A549 (cell line): ENCODE measurements around the gene RFLNA. TPM values are rescaled to one million over a fixed set of nuclear protein-coding genes. Genes with fewer than 3 reads are reported as not detected.
"Not testable (repeated sequence)": the region's sequence is repeated elsewhere in the genome, so short reads cannot be mapped to it uniquely, and the experiment has no call there.

Source experiments
- ATAC-seq, 2 experiments: fragments of 200-7000 bp in 1 of 2; fragments of >200 bp in 1 of 2; cut with Nextera tagmentation in 1 of 2; cut with Tn5 transposase in 1 of 2; 3 replicates each; pipeline versions ENCODE4 v1.8.0 to v1.9.1; 2018 to 2020; ENCODE audit warnings: mild to moderate bottlenecking in 1 of 2, moderate library complexity in 1 of 2
- CTCF ChIA-PET: fragments of 300-600 bp; sonication (Branson Sonifier 250); formaldehyde crosslinking; extraction: SDS; loops from one replicate; lab custom pipeline; 2021; ENCODE audit warnings: antibody characterized with exemption, inconsistent platforms; lab: Yijun Ruan, JAX
- POLR2A ChIA-PET: fragments of 350-600 bp; formaldehyde crosslinking; extraction: SDS; loops from one replicate; lab custom pipeline; 2021; ENCODE audit warnings: antibody characterized with exemption, inconsistent platforms; lab: Yijun Ruan, JAX
- DNase-seq, 2 experiments: peaks; one replicate each; pipeline versions ENCODE4 v3.0.0 to v3.0.0-alpha.2; 2011 to 2016; ENCODE audit warnings: low read depth in 1 of 2, low spot score in 1 of 2
- FAIRE-seq: peaks from 2 replicates; lab custom pipeline; 2011; peaks lifted over from hg19 to GRCh38; lab: Jason Lieb, UNC
- H3K27ac ChIP-seq, 2 experiments: fragments of >200 bp; sonication (Bioruptor Twin); formaldehyde crosslinking; 3 replicates each; pipeline ENCODE4 v1.5.1; 2016 to 2017
- H3K4me1 ChIP-seq: fragments of >200 bp; sonication (Bioruptor Twin); formaldehyde crosslinking; 3 replicates; pipeline ENCODE4 v1.6.1; 2016
- H3K4me2 ChIP-seq: fragments of >200 bp; sonication (Bioruptor Twin); formaldehyde crosslinking; 3 replicates; pipeline ENCODE4 v1.6.1; 2016
- H3K4me3 ChIP-seq: fragments of >200 bp; sonication (Bioruptor Twin); formaldehyde crosslinking; 3 replicates; pipeline ENCODE4 v1.5.1; 2016
- H3K9me3 ChIP-seq: fragments of >200 bp; sonication (Bioruptor Twin); formaldehyde crosslinking; 3 replicates; pipeline ENCODE4 v1.6.1; 2016
- CEBPB ChIP-seq, 2 experiments: fragments of >200 bp in 1 of 2; sonication (Bioruptor Twin) in 1 of 2; formaldehyde crosslinking in 1 of 2; IDR thresholded peaks; 2 replicates each; pipeline ENCODE4 v1.6.1; 2012 to 2016
- CHD2 ChIP-seq: fragments of 150-350 bp; IDR thresholded peaks from 2 replicates; pipeline ENCODE4 v1.6.1; 2014; ENCODE audit warnings: low read length; ENCODE audit not compliant: partially characterized antibody
- CHD4 ChIP-seq: fragments of 200-600 bp; sonication (generic); IDR thresholded peaks from 2 replicates; pipeline ENCODE4 v1.6.1; 2016; ENCODE audit warnings: antibody characterized with exemption, mild to moderate bottlenecking, borderline replicate concordance
- EHMT2 ChIP-seq: fragments of 200-600 bp; sonication (generic); IDR thresholded peaks from 2 replicates; pipeline ENCODE4 v1.6.1; 2016; ENCODE audit warnings: antibody characterized with exemption, low read depth, mild to moderate bottlenecking, moderate library complexity
- ELK1 ChIP-seq: fragments of 150-350 bp; IDR thresholded peaks from 2 replicates; pipeline ENCODE4 v1.6.1; 2014; ENCODE audit warnings: low read depth, mild to moderate bottlenecking, low read length
- EP300 ChIP-seq, 2 experiments: fragments of >200 bp; sonication (Bioruptor Twin); formaldehyde crosslinking; IDR thresholded peaks; 2 replicates in 1 of 2; 3 replicates in 1 of 2; pipeline ENCODE4 v1.6.1; 2016 to 2017
- ESRRA ChIP-seq: fragments of 150-350 bp; IDR thresholded peaks from 2 replicates; pipeline ENCODE4 v1.6.1; 2014; ENCODE audit warnings: mild to moderate bottlenecking, low read length, borderline replicate concordance
- FOSB ChIP-seq: fragments of 250-450 bp; sonication (Bioruptor Pico); IDR thresholded peaks from 2 replicates; pipeline ENCODE4 v1.5.0; 2020; ENCODE audit warnings: mild to moderate bottlenecking, moderate library complexity
- GATA3 ChIP-seq: IDR thresholded peaks from 2 replicates; pipeline ENCODE4 v1.6.1; 2012; ENCODE audit warnings: borderline replicate concordance
- HDAC2 ChIP-seq: fragments of 200-600 bp; sonication (generic); IDR thresholded peaks from 2 replicates; pipeline ENCODE4 v1.6.1; 2016
- HEYL ChIP-seq: fragments of 250-450 bp; sonication (Bioruptor Pico); IDR thresholded peaks from 2 replicates; pipeline ENCODE4 v1.8.0; 2021; ENCODE audit warnings: mild to moderate bottlenecking, moderate library complexity
- JUNB ChIP-seq: fragments of >200 bp; sonication (Bioruptor Twin); formaldehyde crosslinking; IDR thresholded peaks from 2 replicates; pipeline ENCODE4 v1.6.1; 2016
- KDM1A ChIP-seq: fragments of 200-600 bp; sonication (generic); IDR thresholded peaks from 2 replicates; pipeline ENCODE4 v1.6.1; 2016; ENCODE audit warnings: low read depth, mild to moderate bottlenecking
- KDM5A ChIP-seq: fragments of 200-600 bp; sonication (generic); IDR thresholded peaks from 2 replicates; pipeline ENCODE4 v1.6.1; 2016; ENCODE audit warnings: antibody characterized with exemption, mild to moderate bottlenecking
- MAZ ChIP-seq: fragments of 150-350 bp; IDR thresholded peaks from 2 replicates; pipeline ENCODE4 v1.6.1; 2014; ENCODE audit warnings: antibody characterized with exemption, low read depth, low read length, borderline replicate concordance
- MYC ChIP-seq: IDR thresholded peaks from 2 replicates; pipeline ENCODE4 v1.6.1; 2012; ENCODE audit warnings: mild to moderate bottlenecking, inconsistent platforms, low read length, improper control_type of control experiment, borderline replicate concordance
- RAD21 ChIP-seq, 2 experiments: fragments of >200 bp in 1 of 2; sonication (Bioruptor Twin) in 1 of 2; formaldehyde crosslinking in 1 of 2; IDR thresholded peaks in 1 of 2; conservative IDR thresholded peaks in 1 of 2; 2 replicates in 1 of 2; 3 replicates in 1 of 2; pipeline ENCODE4 v1.6.1; 2012 to 2018; ENCODE audit warnings: inconsistent platforms in 1 of 2
- RCOR1 ChIP-seq: fragments of 150-350 bp; IDR thresholded peaks from 2 replicates; pipeline ENCODE4 v1.6.1; 2014; ENCODE audit warnings: antibody characterized with exemption, low read length, low read depth
- SMC3 ChIP-seq: fragments of >200 bp; sonication (Bioruptor Twin); formaldehyde crosslinking; IDR thresholded peaks from 3 replicates; pipeline ENCODE4 v1.6.1; 2018; ENCODE audit warnings: inconsistent platforms
- TFCP2L1 ChIP-seq: fragments of 250-450 bp; sonication (Bioruptor Pico); IDR thresholded peaks from 2 replicates; pipeline ENCODE4 v1.5.0; 2021; ENCODE audit warnings: mild to moderate bottlenecking
- ZSCAN20 ChIP-seq: fragments of 250-450 bp; sonication (Bioruptor Pico); IDR thresholded peaks from 2 replicates; pipeline ENCODE4 v1.8.0; 2022; ENCODE audit warnings: mild to moderate bottlenecking, moderate library complexity
- WGBS: methylation state at CpG from one replicate; pipeline ENCODE4 v1.1.6; 2017; ENCODE audit errors: missing lambda C conversion rate; 5-methylcytosine and 5-hydroxymethylcytosine counted together
- polyA plus RNA-seq, 4 experiments: library from polyadenylated mRNA; depleted of rRNA in 3 of 4; stranded (reverse); fragments of >200 nt; fragmentation: RNase III in 1 of 4; extraction: RNeasy Plus Mini Kit Qiagen cat#74134 plus additional on column Dnase treatment in 1 of 4; gene quantifications; 2 replicates in 3 of 4; 3 replicates in 1 of 4; pipeline ENCODE4 v1.2.3, GENCODE V29; 2011 to 2017
- TF ChIP-seq, protein P1 (sequence below): IDR thresholded peaks from 2 replicates; pipeline ENCODE4 v1.6.1; 2012
- TF ChIP-seq, protein P2 (sequence below): fragments of 450-650 bp; IDR thresholded peaks from 2 replicates; pipeline ENCODE4 v1.6.1; 2014; ENCODE audit warnings: antibody characterized with exemption

RFLNA gene
- polyA plus RNA-seq, 2 of the 4 experiments (the other 2 are of a cell fraction): not detected

DNA sequence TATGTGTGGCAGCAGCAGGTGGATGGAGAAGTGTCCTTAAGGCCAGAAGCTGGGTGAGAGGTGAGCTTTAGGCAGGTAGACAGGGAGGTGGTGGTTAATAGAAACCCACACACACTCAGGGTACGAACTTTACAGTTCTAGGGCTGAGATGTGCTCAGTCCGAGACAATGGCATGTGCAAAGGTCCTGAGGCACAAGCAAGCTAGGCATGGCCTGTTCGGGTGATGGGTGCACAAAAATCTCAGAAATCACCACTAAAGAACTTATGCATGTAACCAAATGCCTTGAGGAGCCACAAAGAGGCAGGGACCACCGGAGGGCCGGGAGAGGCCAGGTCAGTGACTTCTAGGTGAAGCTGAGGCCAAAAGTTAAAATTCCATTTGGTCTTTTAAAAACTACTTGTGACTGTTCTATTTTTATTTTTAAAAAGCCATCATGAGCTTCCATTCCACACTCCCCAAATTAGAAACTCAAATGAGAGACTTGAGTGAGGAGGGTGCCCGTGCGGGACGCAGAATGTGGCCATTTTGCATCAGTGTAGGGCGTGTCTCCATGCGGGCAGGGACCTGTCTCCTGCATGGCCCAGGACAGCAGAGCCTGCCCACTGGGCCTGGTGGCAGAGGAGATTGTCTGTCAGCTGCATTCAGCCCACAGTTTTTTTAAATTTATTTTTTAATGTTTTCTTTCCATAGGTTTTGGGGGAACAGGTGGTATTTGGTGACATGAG, 4.0 kb downstream of the RFLNA start (continued):
- TF ChIP-seq ESRRA: no peak
- TF ChIP-seq CHD4: no peak
- TF ChIP-seq EP300 (IDR thresholded peaks at IDR 0.05): no peak
- no peak for TF ChIP-seq ZSCAN20 (CRISPR knock-in tag)
- TF ChIP-seq KDM5A: no peak
- TF ChIP-seq SMC3: no peak
- TF ChIP-seq MAZ: no peak

DNA sequence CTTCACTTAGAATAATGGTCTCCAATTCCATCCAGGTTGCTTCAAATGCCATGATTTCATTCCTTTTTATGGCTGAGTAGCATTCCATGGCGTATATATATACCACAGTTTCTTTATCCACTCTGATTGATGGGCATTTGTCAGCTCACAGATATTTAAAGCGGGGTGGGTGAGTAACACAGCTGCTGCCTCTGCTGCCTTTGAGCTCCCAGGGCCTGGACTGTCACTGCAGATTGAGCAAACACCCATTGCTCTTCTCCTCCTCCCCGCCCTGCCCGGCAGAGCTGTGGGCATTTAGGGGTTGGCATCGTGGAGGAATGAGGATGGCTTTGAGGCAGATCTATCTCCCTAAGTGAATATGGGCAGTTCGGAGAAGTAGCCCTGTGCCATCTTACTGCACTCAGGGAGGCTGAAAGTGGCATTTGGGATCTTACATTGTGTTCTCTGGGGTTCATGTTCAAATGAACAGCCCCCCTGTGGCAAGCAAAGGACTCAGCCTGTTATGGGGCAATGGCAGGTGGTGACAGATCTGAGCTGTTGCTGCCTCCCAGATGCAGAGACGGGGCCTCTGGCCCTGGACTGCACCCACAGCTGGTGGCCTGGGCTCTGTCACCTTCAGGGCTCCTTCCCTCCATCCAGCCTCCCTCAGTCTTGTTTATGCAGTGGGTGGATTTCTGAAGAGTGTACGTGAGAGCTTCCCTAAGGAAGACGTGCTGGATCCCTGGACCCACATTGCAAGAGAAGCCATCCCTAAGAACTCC, 4.9 kb downstream of the RFLNA start:
- no peak for FAIRE-seq
- CTCF ChIA-PET: interaction anchor here (0.8 to 2.8 kb wide), 8 partner anchors 12 to 267 kb away, joined by 3 to 14 read pairs (median 4); no protein-coding TSS in a partner anchor

DNA sequence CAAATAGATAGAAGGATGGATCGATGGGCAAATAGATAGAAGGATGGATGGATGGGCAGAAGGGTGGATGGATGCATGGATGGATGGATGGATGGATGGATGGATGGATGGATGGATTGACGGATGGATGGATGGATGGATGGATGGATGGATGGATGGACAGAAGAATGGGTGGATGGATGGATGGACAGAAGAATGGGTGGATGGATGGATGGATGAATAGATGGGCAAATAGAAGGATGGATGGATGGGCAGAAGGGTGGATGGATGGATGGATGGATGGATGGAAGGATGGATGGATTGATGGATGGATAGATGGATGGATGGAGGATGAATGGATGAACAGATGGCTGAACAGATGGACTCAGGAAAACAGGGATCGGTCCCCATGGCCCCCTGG, 5.8 kb downstream of the RFLNA start:
- WGBS: 35% methylated on average over 3 of the region's 3 CpGs
- H3K9me3 ChIP-seq, FAIRE-seq, H3K27ac ChIP-seq, H3K4me1 ChIP-seq, ATAC-seq, H3K4me3 ChIP-seq, H3K4me2 ChIP-seq, DNase-seq, POLR2A ChIA-PET: not testable (repeated sequence)
- CTCF ChIA-PET: interaction anchor here (0.8 to 2.8 kb wide), 4 partner anchors 11 to 264 kb away, joined by 3 to 14 read pairs (median 4); no protein-coding TSS in a partner anchor

More for the DNA sequence above, 4.9 kb downstream of the RFLNA start:
- no peak for ATAC-seq
- peaks cover 7% of the 10 kb centered on the region; the same call in 1 of the 3 replicates for H3K4me1 ChIP-seq
- H3K4me2 ChIP-seq: no peak overlapping the region
- POLR2A ChIA-PET: no interaction called here
- H3K4me3 ChIP-seq: no peak overlapping the region
- no peak overlapping the region for H3K27ac ChIP-seq
- no peak for TF ChIP-seq CHD4
- no peak for TF ChIP-seq GATA3
- TF ChIP-seq, protein P1, sequence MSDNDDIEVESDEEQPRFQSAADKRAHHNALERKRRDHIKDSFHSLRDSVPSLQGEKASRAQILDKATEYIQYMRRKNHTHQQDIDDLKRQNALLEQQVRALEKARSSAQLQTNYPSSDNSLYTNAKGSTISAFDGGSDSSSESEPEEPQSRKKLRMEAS: no peak
- TF ChIP-seq TFCP2L1: no peak
- no peak for TF ChIP-seq HEYL (CRISPR knock-in tag)
- no peak for TF ChIP-seq MYC
- no peak for TF ChIP-seq RAD21 (conservative IDR thresholded peaks at IDR 0.05 in 1 of 2, IDR thresholded peaks at IDR 0.05 in 1 of 2)
- TF ChIP-seq CHD2: no peak
- TF ChIP-seq, protein P2, sequence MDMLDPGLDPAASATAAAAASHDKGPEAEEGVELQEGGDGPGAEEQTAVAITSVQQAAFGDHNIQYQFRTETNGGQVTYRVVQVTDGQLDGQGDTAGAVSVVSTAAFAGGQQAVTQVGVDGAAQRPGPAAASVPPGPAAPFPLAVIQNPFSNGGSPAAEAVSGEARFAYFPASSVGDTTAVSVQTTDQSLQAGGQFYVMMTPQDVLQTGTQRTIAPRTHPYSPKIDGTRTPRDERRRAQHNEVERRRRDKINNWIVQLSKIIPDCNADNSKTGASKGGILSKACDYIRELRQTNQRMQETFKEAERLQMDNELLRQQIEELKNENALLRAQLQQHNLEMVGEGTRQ: no peak
- no peak for TF ChIP-seq JUNB
- no peak for TF ChIP-seq CEBPB (IDR thresholded peaks at IDR 0.05)
- TF ChIP-seq RCOR1: no peak
- TF ChIP-seq ELK1: no peak
- TF ChIP-seq KDM1A: no peak
- no peak for TF ChIP-seq FOSB (CRISPR knock-in tag)
- TF ChIP-seq EHMT2: no peak
- no peak for TF ChIP-seq HDAC2
- TF ChIP-seq, all 56 proteins: peak for 0
- 29% methylated on average over 9 of the region's 9 CpGs for WGBS
- H3K9me3 ChIP-seq: no peaks in the 10 kb centered on the region
- DNase-seq: no peak
